ENCODE measurements around the gene ARL6IP5.

The ARL6IP5 gene

GRCh38 chr3:69115731-69116130, 31.0 kb downstream of the ARL6IP5 start:
- TF ChIP-seq, protein P1, sequence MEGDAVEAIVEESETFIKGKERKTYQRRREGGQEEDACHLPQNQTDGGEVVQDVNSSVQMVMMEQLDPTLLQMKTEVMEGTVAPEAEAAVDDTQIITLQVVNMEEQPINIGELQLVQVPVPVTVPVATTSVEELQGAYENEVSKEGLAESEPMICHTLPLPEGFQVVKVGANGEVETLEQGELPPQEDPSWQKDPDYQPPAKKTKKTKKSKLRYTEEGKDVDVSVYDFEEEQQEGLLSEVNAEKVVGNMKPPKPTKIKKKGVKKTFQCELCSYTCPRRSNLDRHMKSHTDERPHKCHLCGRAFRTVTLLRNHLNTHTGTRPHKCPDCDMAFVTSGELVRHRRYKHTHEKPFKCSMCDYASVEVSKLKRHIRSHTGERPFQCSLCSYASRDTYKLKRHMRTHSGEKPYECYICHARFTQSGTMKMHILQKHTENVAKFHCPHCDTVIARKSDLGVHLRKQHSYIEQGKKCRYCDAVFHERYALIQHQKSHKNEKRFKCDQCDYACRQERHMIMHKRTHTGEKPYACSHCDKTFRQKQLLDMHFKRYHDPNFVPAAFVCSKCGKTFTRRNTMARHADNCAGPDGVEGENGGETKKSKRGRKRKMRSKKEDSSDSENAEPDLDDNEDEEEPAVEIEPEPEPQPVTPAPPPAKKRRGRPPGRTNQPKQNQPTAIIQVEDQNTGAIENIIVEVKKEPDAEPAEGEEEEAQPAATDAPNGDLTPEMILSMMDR (IDR thresholded peaks at IDR 0.05; ENCODE audit: low read depth, low read length, missing control alignments) = no peak
- Histone ChIP-seq H3K27me3 (replicated peaks) (no peaks in the 10 kb centered on the region), H3K4me3 (ENCODE audit: low read depth, low read length) (no peak overlapping the region)

DNA sequence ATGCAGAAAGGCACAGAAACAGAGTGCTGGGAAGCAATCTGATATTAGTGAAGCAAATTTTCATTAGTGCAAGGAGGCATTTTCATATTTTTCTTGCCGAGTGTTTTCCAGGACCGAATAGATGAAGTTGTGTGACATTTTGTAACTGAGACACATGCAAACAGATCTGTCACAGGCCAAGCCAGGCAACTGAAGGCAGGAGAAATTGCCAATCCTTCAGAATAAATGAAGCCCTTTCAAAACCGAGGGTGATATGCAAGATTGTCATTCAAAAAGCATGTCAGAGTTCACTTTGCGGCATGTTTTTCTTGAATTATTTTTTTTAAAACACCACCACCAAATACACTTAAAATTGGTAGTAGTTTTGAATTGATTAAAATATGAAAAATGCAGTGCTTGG, 31.4 kb downstream of the ARL6IP5 start:
- in situ Hi-C loops (cut with HindIII; ENCODE audit: low pct_ligation_motif_present, low sequenced_read_pairs) = no loop called here
- TF ChIP-seq, protein P1 (IDR thresholded peaks at IDR 0.05; ENCODE audit: low read depth, low read length, missing control alignments) = no peak
- no peak for DNase-seq
- Histone ChIP-seq H3K4me3 (ENCODE audit: low read depth, low read length) (no peak overlapping the region), H3K36me3 (replicated peaks) (no peaks in the 10 kb centered on the region), H3K27me3 (replicated peaks) (no peaks in the 10 kb centered on the region), H3K27ac (no peak overlapping the region)

More at GRCh38 chr3:69115731-69116130, 31.0 kb downstream of the ARL6IP5 start:
- DNase-seq = no peak
- in situ Hi-C loops (cut with HindIII; ENCODE audit: low pct_ligation_motif_present, low sequenced_read_pairs) = no loop called here
- H3K27ac ChIP-seq = no peak overlapping the region
- no peaks in the 10 kb centered on the region for H3K36me3 ChIP-seq (replicated peaks)

DNA sequence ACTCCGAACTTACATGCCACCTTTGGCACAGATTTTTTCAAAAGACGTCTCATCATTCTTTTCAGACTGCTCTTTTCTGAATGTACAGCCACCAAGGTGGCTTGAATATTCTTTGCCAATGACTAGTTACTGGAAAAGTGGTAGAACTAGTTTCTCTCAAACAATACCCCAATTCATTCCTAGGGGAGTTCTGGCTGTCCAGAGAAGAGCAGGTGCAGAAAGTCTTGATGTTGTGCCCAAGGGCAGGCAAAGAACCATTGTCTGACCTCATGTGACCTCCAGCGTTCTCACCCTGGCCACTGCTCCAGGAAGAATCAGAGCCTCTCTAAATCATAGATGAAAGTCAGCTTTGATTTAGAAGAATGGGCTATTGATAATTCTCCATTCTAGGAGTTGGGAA, 32.2 kb downstream of the ARL6IP5 start:
- H3K36me3 ChIP-seq (replicated peaks) = no peaks in the 10 kb centered on the region
- in situ Hi-C loops (cut with HindIII; ENCODE audit: low pct_ligation_motif_present, low sequenced_read_pairs) = no loop called here
- H3K4me3 ChIP-seq (ENCODE audit: low read depth, low read length) = no peak overlapping the region
- DNase-seq = no peak
- TF ChIP-seq, protein P1 (IDR thresholded peaks at IDR 0.05; ENCODE audit: low read depth, low read length, missing control alignments) = no peak
- no peak overlapping the region for H3K27ac ChIP-seq
- no peaks in the 10 kb centered on the region for H3K27me3 ChIP-seq (replicated peaks)

- in situ Hi-C loops (cut with HindIII; ENCODE audit: low pct_ligation_motif_present, low sequenced_read_pairs) = no loop called here
- Histone ChIP-seq H3K4me3 (ENCODE audit: low read depth, low read length) (no peak overlapping the region), H3K36me3 (replicated peaks) (no peaks in the 10 kb centered on the region), H3K27ac (no peak overlapping the region), H3K27me3 (replicated peaks) (no peaks in the 10 kb centered on the region)
- DNase-seq = no peak
- TF ChIP-seq, protein P1 (IDR thresholded peaks at IDR 0.05; ENCODE audit: low read depth, low read length, missing control alignments) = no peak
Observed at GRCh38 chr3:69118555-69118954, 33.8 kb downstream of the ARL6IP5 start.

- TF ChIP-seq, protein P1 (IDR thresholded peaks at IDR 0.05; ENCODE audit: low read depth, low read length, missing control alignments) = no peak
- no peak for DNase-seq
- no peaks in the 10 kb centered on the region for H3K36me3 ChIP-seq (replicated peaks)
- no peak overlapping the region for H3K27ac ChIP-seq
- in situ Hi-C loops (cut with HindIII; ENCODE audit: low pct_ligation_motif_present, low sequenced_read_pairs) = no loop called here
- H3K27me3 ChIP-seq (replicated peaks) = no peaks in the 10 kb centered on the region
- no peak overlapping the region for H3K4me3 ChIP-seq (ENCODE audit: low read depth, low read length)
Observed at GRCh38 chr3:69119138-69119537, 34.4 kb downstream of the ARL6IP5 start.

DNA sequence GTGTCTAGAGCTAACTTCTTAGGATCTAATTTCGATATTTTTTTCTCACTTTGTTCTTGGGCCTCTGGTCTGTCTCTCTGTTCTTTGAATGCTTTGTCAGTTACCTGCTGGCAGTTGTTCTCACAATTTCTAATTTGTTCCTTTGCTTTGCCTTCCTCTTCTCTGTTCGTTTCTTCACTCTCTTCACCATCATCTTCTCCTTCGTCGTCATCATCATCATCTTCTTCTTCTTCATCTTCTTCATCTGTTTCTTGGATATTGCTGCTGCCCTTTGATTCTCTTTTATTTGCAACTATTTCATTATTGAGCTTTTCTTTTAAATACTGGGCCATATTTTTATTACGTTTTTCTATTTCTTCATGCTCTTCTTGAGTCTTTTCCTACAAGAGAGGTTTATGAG, 34.9 kb downstream of the ARL6IP5 start:
- no peak overlapping the region for H3K4me3 ChIP-seq (ENCODE audit: low read depth, low read length)
- no peaks in the 10 kb centered on the region for H3K27me3 ChIP-seq (replicated peaks)
- TF ChIP-seq, protein P1 (IDR thresholded peaks at IDR 0.05; ENCODE audit: low read depth, low read length, missing control alignments) = no peak
- no peak overlapping the region for H3K27ac ChIP-seq
- no peak for DNase-seq
- H3K36me3 ChIP-seq (replicated peaks) = no peaks in the 10 kb centered on the region
- in situ Hi-C loops (cut with HindIII; ENCODE audit: low pct_ligation_motif_present, low sequenced_read_pairs) = no loop called here
